PC-3 (cell line): ENCODE data around the gene CDHR2. TPM values are rescaled to one million over a fixed set of nuclear protein-coding genes. Genes with fewer than 3 reads are reported as not detected.

Source experiments
- ATAC-seq: fragments of 200-7000 bp; cut with Tn5 transposase; 2 replicates; pipeline ENCODE4 v1.9.1; 2020; ENCODE audit warnings: mild to moderate bottlenecking, moderate library complexity
- BruUV-seq: library from RNA; stranded (reverse); fragments of 400-500 nt; replicated peaks from 2 replicates; lab custom pipeline; 2021; lab: Mats Ljungman, UMichigan
- CTCF ChIA-PET: fragments of 300-600 bp; sonication (Branson Sonifier 250); formaldehyde crosslinking; loops from one replicate; lab custom pipeline; 2022; ENCODE audit warnings: antibody characterized with exemption; lab: Charles Lee
- POLR2A ChIA-PET: fragments of 300-600 bp; sonication (Branson Sonifier 250); formaldehyde crosslinking; loops from one replicate; lab custom pipeline; 2022; ENCODE audit warnings: antibody characterized with exemption; ENCODE audit not compliant: unreplicated experiment; lab: Charles Lee
- DNase-seq: peaks from one replicate; pipeline ENCODE4 v3.0.0-alpha.2; 2015
- H2AFZ ChIP-seq: fragments of 300-600 bp; sonication (generic); 2 replicates; pipeline ENCODE4 v1.6.0; 2016; ENCODE audit warnings: antibody characterized with exemption, low read length
- H3F3A ChIP-seq: fragments of 300-600 bp; sonication (generic); one replicate; pipeline ENCODE4 v1.6.0; 2017; ENCODE audit warnings: antibody characterized with exemption, low read length, control low read depth, mild to moderate bottlenecking; ENCODE audit not compliant: unreplicated experiment
- H3K27ac ChIP-seq: fragments of 300-600 bp; sonication (generic); 2 replicates; pipeline ENCODE4 v1.5.1; 2016; ENCODE audit warnings: mild to moderate bottlenecking, low read length
- H3K27me3 ChIP-seq: fragments of 300-600 bp; sonication (generic); 2 replicates; pipeline ENCODE4 v1.6.1; 2016; ENCODE audit warnings: low read length, mixed read lengths
- H3K36me3 ChIP-seq: fragments of 300-600 bp; sonication (generic); 2 replicates; pipeline ENCODE4 v1.6.1; 2016; ENCODE audit warnings: low read depth, mixed run types, low read length, mixed read lengths
- H3K4me1 ChIP-seq: fragments of 300-600 bp; sonication (generic); 2 replicates; pipeline ENCODE4 v1.5.1; 2016; ENCODE audit warnings: low read length; ENCODE audit not compliant: insufficient read depth
- H3K4me2 ChIP-seq: fragments of 300-600 bp; sonication (generic); 2 replicates; pipeline ENCODE4 v1.6.0; 2016; ENCODE audit warnings: low read length
- H3K4me3 ChIP-seq: fragments of 300-600 bp; sonication (generic); 2 replicates; pipeline ENCODE4 v1.5.1; 2016; ENCODE audit warnings: mild to moderate bottlenecking, low read length, mixed read lengths
- H3K79me2 ChIP-seq: fragments of 300-600 bp; sonication (generic); 2 replicates; pipeline ENCODE4 v1.6.1; 2017; ENCODE audit warnings: low read length, mixed read lengths
- H3K9ac ChIP-seq: fragments of 300-600 bp; sonication (generic); 2 replicates; pipeline ENCODE4 v1.6.0; 2016; ENCODE audit warnings: mild to moderate bottlenecking, low read length
- H3K9me2 ChIP-seq: fragments of 300-600 bp; sonication (generic); replicated peaks from 2 replicates; pipeline ENCODE4 v1.6.1; 2016; ENCODE audit warnings: mixed run types, low read length, mixed read lengths
- H3K9me3 ChIP-seq: fragments of 300-600 bp; sonication (generic); 2 replicates; pipeline ENCODE4 v1.6.1; 2016; ENCODE audit warnings: low read length, mixed read lengths
- H4K20me1 ChIP-seq: fragments of 300-600 bp; sonication (generic); 2 replicates; pipeline ENCODE4 v1.6.1; 2016; ENCODE audit warnings: low read length, mixed read lengths
- CTCF ChIP-seq: fragments of 300-600 bp; sonication (generic); conservative IDR thresholded peaks from 2 replicates; pipeline ENCODE4 v1.5.1; 2017; ENCODE audit warnings: antibody characterized with exemption, low read depth, mild to moderate bottlenecking, low read length
- EZH2 ChIP-seq: fragments of 300-600 bp; sonication (generic); IDR thresholded peaks from one replicate; pipeline ENCODE4 v1.6.1; 2017; ENCODE audit warnings: antibody characterized with exemption, mild to moderate bottlenecking, low read length; ENCODE audit not compliant: unreplicated experiment
- EZH2phosphoT487 ChIP-seq: fragments of 300-600 bp; sonication (generic); IDR thresholded peaks from 2 replicates; pipeline ENCODE4 v1.6.1; 2018; ENCODE audit warnings: mild to moderate bottlenecking, antibody characterized with exemption, low read length, borderline replicate concordance
- intact Hi-C: fragments of 100-400 bp; cut with micrococcal nuclease; formaldehyde crosslinking; loops from 2 replicates; pipeline ENCODE4 v1.9.0; 2023
- total RNA-seq: library from RNA; depleted of rRNA; stranded (reverse); fragments of >200 nt; gene quantifications from 2 replicates; pipeline ENCODE4 v1.2.3, GENCODE V29; 2014

The CDHR2 gene
- total RNA-seq, 1 experiment from 2014 or later = 0.07 TPM

GRCh38 chr5:176621661-176622079 lies 72.5 kb downstream of the CDHR2 start:
- ChIA-PET CTCF (no interaction called here), POLR2A (no interaction called here)
- Histone ChIP-seq H4K20me1 (no peaks in the 10 kb centered on the region), H3K36me3 (no peaks in the 10 kb centered on the region), H3K27ac (no peak overlapping the region), H2AFZ (no peak overlapping the region), H3K9ac (no peak overlapping the region), H3F3A (no peaks in the 10 kb centered on the region), H3K27me3 (peaks cover 18% of the 10 kb centered on the region), H3K4me3 (no peak overlapping the region), H3K79me2 (no peaks in the 10 kb centered on the region), H3K4me1 (peaks cover 20% of the 10 kb centered on the region), H3K9me3 (no peaks in the 10 kb centered on the region), H3K4me2 (no peak overlapping the region), H3K9me2 (no peaks in the 10 kb centered on the region)
- DNase-seq (no peak), ATAC-seq (no peak)
- intact Hi-C loops = no loop called here
- TF ChIP-seq EZH2 = no peak
- no peak for TF ChIP-seq EZH2phosphoT487
- no peak for TF ChIP-seq CTCF
- no TSS peak for BruUV-seq

GRCh38 chr5:176624142-176624541 lies 75.0 kb downstream of the CDHR2 start:
- Histone ChIP-seq H4K20me1 (no peaks in the 10 kb centered on the region), H3F3A (no peaks in the 10 kb centered on the region), H3K36me3 (no peaks in the 10 kb centered on the region), H3K9me3 (no peaks in the 10 kb centered on the region), H2AFZ (no peak overlapping the region), H3K27ac (no peak overlapping the region), H3K79me2 (no peaks in the 10 kb centered on the region), H3K27me3 (peaks cover 18% of the 10 kb centered on the region), H3K4me1 (peaks cover 35% of the 10 kb centered on the region), H3K9ac (no peak overlapping the region), H3K4me2 (no peak overlapping the region), H3K4me3 (no peak overlapping the region), H3K9me2 (no peaks in the 10 kb centered on the region)
- intact Hi-C loops = no loop called here
- DNase-seq (no peak), ATAC-seq (no peak)
- CTCF ChIA-PET = no interaction called here
- POLR2A ChIA-PET = no interaction called here
- no TSS peak for BruUV-seq
- TF ChIP-seq CTCF (no peak), EZH2 (no peak), EZH2phosphoT487 (no peak)

GRCh38 chr5:176624938-176625337 lies 75.8 kb downstream of the CDHR2 start:
- Histone ChIP-seq H3K4me1 (peaks cover 39% of the 10 kb centered on the region), H3K27ac (no peak overlapping the region), H3K4me3 (no peak overlapping the region), H3K9ac (no peak overlapping the region), H4K20me1 (no peaks in the 10 kb centered on the region), H3K4me2 (peak overlapping the region; percentile 68; the same call in 1 of the 2 replicates), H2AFZ (no peak overlapping the region), H3K36me3 (no peaks in the 10 kb centered on the region), H3K9me3 (no peaks in the 10 kb centered on the region), H3K9me2 (no peaks in the 10 kb centered on the region), H3K27me3 (peaks cover 17% of the 10 kb centered on the region), H3F3A (no peaks in the 10 kb centered on the region), H3K79me2 (no peaks in the 10 kb centered on the region)
- no peak for DNase-seq
- ATAC-seq = no peak
- CTCF ChIA-PET = no interaction called here
- POLR2A ChIA-PET = no interaction called here
- BruUV-seq = no TSS peak
- TF ChIP-seq EZH2phosphoT487 (no peak), CTCF (no peak), EZH2 (no peak)
- intact Hi-C loops = no loop called here
